Bone marrow (tissue), 2 donors: ENCODE results near the gene DGKH.

ENCODE experiments used
- DNase-seq, 2 donors: peaks; one replicate each; lab custom pipeline; 2025; lab: John Stamatoyannopoulos, UW

DGKH gene

GRCh38 chr13:42239161-42239560 is 190.7 kb downstream of the DGKH start:
- no peak for DNase-seq

DNA sequence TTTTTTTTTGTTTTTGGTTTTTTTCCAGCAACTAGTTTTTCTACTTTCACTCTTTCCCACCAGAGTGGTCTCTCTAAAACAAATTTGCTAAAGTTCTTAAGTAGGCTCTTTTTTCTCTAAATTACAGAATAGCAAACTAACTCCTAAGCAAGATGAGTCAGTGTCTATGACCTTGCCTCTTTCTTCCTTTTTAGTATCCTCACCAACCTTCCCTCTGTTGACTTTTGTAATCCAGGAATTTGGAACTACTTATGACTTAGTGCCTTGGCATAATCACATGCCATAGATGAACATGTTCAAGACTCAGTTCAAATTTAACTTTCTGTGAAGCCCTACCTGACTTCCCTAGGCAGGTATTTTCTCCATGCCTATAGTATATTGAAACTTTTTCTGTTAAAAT is 191.2 kb downstream of the DGKH start:
- DNase-seq: no peak

GRCh38 chr13:42246541-42246940 is 198.1 kb downstream of the DGKH start:
- DNase-seq: no peak

DNA sequence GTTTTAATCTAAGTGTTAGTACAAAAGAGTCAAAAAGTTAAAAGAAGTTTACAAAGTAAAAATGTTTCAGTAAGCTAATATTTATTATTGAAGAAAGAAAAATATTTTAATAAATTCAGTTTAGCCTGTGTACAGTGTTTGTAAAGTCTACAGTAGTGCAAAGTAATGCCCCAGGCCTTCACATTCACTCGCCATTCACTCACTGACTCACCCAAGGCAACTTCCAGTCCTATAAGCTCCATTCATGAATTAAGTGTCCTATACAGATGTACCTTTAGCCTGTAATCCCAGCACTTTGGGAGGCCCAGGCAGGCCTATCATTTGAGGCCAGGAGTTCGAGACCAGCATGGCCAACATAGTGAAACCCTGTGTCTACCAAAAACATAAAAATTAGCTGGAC is 199.4 kb downstream of the DGKH start:
- DNase-seq: no peak

- no peak for DNase-seq
These were observed 207.4 kb downstream of the DGKH start for GRCh38 chr13:42255886-42256285.

GRCh38 chr13:42258747-42259146 is 210.3 kb downstream of the DGKH start:
- DNase-seq: no peak

GRCh38 chr13:42259515-42259914 is 211.1 kb downstream of the DGKH start:
- DNase-seq: no peak

- DNase-seq: no peak
These were observed 212.6 kb downstream of the DGKH start for GRCh38 chr13:42260903-42261654.

DNA sequence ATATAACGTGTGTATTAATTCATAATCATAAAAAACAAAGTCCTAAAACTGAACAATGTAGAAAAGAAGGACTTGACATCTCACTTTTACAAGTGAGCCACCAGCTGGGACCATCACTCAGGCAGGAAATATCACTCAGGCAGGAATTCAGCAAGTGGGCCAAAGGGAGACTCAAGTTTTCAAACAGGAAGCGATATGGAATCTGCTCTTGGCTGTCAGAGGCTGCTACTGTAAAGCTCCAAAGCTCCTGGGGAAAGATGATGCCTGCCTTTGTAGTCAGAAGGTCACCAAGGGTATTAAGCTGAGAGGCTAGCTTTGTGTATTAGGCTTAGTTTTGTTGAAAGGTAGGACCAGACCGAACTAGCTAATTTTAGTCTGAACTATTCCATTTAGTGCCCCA is 218.0 kb downstream of the DGKH start:
- no peak for DNase-seq

- no peak for DNase-seq
These were observed 221.9 kb downstream of the DGKH start for GRCh38 chr13:42270160-42270856.

DNA sequence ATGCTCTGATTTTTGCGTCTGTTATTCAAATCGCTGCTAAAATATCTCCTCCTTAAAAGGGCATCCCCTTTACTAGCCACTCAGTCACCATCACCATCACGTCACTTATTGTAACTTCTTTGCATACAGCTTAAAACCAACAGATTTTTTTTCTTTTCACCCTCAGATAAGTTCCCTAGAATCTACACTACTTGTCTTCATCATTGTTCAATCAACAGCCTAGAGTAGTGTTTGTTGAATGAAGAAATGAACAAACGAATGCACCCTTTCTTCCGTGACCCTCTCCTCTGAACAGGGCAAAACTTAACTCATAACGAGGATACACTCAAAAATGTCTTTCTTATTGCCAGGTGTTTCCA is 222.4 kb downstream of the DGKH start:
- DNase-seq: no peak

GRCh38 chr13:42271337-42272114 is 223.1 kb downstream of the DGKH start:
- DNase-seq: peak; percentile 81 to 96

GRCh38 chr13:42272115-42272803 is 223.8 kb downstream of the DGKH start, which contains the start of gene AKAP11:
TSS of gene AKAP11 (plus strand) at chr13:42272152. CDS start at chr13:42286349, 14,197 bp downstream.
- peak; percentile 32 to 57 for DNase-seq

GRCh38 chr13:42272804-42273175 is 224.3 kb downstream of the DGKH start:
- DNase-seq: no peak

DNA sequence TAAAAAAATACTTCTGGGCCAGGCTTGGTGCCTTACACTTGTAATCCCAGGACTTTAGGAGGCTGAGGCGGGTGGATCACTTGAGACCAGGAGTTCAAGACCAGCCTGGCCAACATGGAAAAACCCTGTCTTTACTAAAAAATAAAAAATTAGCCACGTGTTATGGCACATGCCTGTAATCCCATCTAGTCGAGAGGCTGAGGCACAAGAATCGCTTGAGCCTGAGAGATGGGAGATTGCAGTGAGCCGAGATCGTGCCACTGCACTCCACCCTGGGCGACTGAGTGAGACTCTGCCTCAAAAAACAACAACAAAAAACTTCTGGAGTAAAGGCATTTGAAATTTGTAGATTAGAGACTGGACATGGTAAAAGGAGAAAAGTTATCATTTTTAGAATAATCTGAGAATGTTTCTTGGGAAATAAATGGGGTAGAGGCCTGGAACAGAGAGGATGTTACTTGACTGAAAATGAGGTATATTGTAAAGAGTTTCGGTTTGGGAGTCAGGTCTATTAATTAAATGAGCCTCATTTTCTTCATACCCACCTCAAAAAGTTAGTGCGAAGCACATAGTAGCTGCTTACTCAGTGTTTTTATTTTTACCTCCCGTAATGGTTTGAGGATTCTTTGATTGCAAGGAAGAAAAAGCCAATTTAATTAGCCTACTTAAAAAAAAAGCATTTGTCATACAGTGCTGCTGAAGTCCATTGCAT is 226.1 kb downstream of the DGKH start:
- DNase-seq: no peak

GRCh38 chr13:42275098-42275471 is 226.6 kb downstream of the DGKH start:
- DNase-seq: peak in 1 of 2 donors; percentile 2

- no peak for DNase-seq
These were observed 227.1 kb downstream of the DGKH start for GRCh38 chr13:42275506-42275905.

DNA sequence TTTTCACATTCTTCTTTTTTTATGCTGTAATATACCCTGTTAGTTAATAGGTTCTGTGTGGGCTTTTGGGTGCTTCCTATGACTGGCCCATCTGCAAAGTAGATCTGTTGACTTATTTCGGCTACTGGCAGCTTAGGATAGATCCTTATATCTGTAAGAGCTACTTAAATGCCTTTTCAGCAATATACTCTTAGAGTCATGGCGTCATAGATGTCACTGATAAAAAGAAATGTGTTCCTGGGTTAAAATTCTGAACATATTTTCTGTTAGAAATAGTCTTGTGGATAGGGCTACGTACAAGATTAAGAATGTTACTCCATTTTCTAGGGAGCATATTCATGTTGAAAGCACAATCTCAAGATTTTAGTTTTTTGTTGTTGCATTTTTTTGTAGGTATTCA is 228.2 kb downstream of the DGKH start:
- DNase-seq: no peak

DNA sequence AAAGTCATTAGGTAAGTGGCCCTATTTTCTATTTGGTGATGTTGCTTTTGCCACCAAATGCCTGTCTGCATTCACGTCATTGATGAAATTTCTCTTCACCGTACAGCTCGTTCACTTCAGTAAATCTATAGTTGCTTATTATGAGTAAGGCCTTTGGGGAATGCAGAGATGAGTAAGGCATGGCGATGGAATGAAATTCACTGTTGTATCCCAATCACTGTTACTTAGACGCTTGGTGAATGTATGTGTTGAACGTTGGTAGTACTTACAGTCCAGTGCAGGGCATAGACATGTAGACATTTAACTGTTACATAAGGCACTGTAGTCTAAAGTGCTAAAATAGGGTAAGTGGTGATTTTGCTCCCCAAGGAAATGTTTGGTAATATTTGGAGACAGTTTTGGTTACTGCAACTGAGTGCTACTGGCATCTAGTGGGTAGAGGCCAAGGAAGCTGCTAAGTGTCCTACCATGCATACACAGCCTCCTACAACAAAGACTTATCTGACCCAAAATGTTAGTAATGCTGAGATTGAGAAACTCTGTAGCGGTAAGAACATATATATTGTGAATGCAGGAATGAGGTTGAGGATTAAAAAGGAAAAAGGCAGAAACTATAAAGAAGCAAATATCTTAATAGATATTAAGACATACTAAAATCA is 229.3 kb downstream of the DGKH start:
- no peak for DNase-seq

GRCh38 chr13:42279080-42279479 is 230.6 kb downstream of the DGKH start:
- peak in 1 of 2 donors; percentile 66 for DNase-seq

GRCh38 chr13:42279986-42280385 is 231.5 kb downstream of the DGKH start:
- DNase-seq: no peak
